ENCODE results near the gene SNAP47. TPM values are rescaled to one million over a fixed set of nuclear protein-coding genes. Genes with fewer than 3 reads are reported as not detected.
"Not testable (repeated sequence)": the region's sequence is repeated elsewhere in the genome, so short reads cannot be mapped to it uniquely, and the experiment has no call there.

The SNAP47 gene
- polyA plus RNA-seq, 1 donor from 2014 or later, result 56.0 TPM

DNA sequence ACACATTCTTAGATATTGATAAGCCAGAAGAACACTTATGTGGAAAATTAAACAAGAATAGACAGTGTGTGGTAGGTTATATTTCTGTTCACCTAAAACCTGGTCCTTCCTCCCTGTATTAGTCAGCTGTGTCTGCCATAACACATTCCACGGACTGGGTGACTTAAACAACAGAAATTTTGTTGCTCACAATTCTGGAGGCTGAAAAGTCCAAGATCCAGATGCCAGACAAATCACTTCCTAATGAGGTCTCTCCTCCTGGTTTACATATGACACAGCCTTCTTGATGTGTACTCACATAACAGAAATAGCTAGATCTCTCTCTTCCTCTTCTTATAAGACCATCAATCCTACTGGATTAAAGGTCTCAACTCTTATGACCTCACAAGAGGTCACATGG, 25.8 kb upstream of the SNAP47 start:
- Histone ChIP-seq H3K4me3 (ENCODE audit: low read length) (no peak overlapping the region), H3K9me2 (ENCODE audit: insufficient read depth, low read length) (no peaks in the 10 kb centered on the region)

DNA sequence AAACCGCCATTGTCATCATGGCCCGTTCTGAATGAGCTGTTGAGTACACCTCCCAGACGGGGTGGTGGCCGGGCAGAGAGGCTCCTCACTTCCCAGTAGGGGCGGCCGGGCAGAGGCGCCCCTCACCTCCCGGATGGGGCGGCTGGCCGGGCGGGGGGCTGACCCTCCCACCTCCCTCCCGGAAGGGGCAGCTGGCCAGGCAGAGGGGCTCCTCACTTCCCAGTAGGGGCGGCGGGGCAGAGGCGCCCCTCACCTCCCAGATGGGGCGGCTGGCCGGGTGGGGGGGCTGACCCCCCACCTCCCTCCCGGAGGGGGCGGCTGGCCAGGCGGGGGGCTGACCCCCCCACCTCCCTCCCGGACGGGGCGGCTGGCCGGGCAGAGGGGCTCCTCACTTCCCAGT, 24.8 kb upstream of the SNAP47 start:
- H3K27me3 ChIP-seq (ENCODE audit: insufficient read depth, low read depth, low read length); H3K36me3 ChIP-seq (ENCODE audit: insufficient read depth, low read length); H3K4me2 ChIP-seq (ENCODE audit: low read length); H3K9me3 ChIP-seq (ENCODE audit: low read length); H4K20me1 ChIP-seq (ENCODE audit: insufficient read depth); H3K4me3 ChIP-seq (ENCODE audit: low read length); H3K9ac ChIP-seq (ENCODE audit: low read length); H3K9me2 ChIP-seq (ENCODE audit: insufficient read depth, low read length); H3K79me2 ChIP-seq (replicated peaks; ENCODE audit: insufficient read depth, low read length); H2AFZ ChIP-seq (ENCODE audit: low read depth, low read length); H3F3A ChIP-seq (ENCODE audit: insufficient read depth, low read length, poor library complexity, severe bottlenecking); H3K27ac ChIP-seq (ENCODE audit: low read length): not testable (repeated sequence)

More for the DNA sequence above, 25.8 kb upstream of the SNAP47 start:
- no peak overlapping the region for H2AFZ ChIP-seq (ENCODE audit: low read depth, low read length)
- no peak overlapping the region for H3K27ac ChIP-seq (ENCODE audit: low read length)
- no peak for TF ChIP-seq MXI1 (conservative IDR thresholded peaks at IDR 0.05; ENCODE audit: poor library complexity, severe bottlenecking)
- no peak for TF ChIP-seq EZH2 (IDR thresholded peaks at IDR 0.05; ENCODE audit: borderline replicate concordance, insufficient read depth, low read length, poor library complexity, severe bottlenecking)
- no peak for TF ChIP-seq RAD21 (conservative IDR thresholded peaks at IDR 0.05)
- no peak for TF ChIP-seq SMC3 (conservative IDR thresholded peaks at IDR 0.05; ENCODE audit: poor library complexity)
- TF ChIP-seq TAF1 (IDR thresholded peaks at IDR 0.05; ENCODE audit: low read depth), result no peak
- TF ChIP-seq, protein P1, sequence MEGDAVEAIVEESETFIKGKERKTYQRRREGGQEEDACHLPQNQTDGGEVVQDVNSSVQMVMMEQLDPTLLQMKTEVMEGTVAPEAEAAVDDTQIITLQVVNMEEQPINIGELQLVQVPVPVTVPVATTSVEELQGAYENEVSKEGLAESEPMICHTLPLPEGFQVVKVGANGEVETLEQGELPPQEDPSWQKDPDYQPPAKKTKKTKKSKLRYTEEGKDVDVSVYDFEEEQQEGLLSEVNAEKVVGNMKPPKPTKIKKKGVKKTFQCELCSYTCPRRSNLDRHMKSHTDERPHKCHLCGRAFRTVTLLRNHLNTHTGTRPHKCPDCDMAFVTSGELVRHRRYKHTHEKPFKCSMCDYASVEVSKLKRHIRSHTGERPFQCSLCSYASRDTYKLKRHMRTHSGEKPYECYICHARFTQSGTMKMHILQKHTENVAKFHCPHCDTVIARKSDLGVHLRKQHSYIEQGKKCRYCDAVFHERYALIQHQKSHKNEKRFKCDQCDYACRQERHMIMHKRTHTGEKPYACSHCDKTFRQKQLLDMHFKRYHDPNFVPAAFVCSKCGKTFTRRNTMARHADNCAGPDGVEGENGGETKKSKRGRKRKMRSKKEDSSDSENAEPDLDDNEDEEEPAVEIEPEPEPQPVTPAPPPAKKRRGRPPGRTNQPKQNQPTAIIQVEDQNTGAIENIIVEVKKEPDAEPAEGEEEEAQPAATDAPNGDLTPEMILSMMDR (IDR thresholded peaks at IDR 0.05; ENCODE audit: poor library complexity, severe bottlenecking), result no peak
- no peak for TF ChIP-seq EP300 (conservative IDR thresholded peaks at IDR 0.05; ENCODE audit: poor library complexity, severe bottlenecking)
- TF ChIP-seq POLR2AphosphoS5 (IDR thresholded peaks at IDR 0.05), result no peak
- TF ChIP-seq, protein P2, sequence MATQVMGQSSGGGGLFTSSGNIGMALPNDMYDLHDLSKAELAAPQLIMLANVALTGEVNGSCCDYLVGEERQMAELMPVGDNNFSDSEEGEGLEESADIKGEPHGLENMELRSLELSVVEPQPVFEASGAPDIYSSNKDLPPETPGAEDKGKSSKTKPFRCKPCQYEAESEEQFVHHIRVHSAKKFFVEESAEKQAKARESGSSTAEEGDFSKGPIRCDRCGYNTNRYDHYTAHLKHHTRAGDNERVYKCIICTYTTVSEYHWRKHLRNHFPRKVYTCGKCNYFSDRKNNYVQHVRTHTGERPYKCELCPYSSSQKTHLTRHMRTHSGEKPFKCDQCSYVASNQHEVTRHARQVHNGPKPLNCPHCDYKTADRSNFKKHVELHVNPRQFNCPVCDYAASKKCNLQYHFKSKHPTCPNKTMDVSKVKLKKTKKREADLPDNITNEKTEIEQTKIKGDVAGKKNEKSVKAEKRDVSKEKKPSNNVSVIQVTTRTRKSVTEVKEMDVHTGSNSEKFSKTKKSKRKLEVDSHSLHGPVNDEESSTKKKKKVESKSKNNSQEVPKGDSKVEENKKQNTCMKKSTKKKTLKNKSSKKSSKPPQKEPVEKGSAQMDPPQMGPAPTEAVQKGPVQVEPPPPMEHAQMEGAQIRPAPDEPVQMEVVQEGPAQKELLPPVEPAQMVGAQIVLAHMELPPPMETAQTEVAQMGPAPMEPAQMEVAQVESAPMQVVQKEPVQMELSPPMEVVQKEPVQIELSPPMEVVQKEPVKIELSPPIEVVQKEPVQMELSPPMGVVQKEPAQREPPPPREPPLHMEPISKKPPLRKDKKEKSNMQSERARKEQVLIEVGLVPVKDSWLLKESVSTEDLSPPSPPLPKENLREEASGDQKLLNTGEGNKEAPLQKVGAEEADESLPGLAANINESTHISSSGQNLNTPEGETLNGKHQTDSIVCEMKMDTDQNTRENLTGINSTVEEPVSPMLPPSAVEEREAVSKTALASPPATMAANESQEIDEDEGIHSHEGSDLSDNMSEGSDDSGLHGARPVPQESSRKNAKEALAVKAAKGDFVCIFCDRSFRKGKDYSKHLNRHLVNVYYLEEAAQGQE (IDR thresholded peaks at IDR 0.05; ENCODE audit: borderline replicate concordance), result no peak
- H3K36me3 ChIP-seq (ENCODE audit: insufficient read depth, low read length), result no peaks in the 10 kb centered on the region
- no peaks in the 10 kb centered on the region for H3K27me3 ChIP-seq (ENCODE audit: insufficient read depth, low read depth, low read length)
- no peaks in the 10 kb centered on the region for H4K20me1 ChIP-seq (ENCODE audit: insufficient read depth)
- peaks cover 3% of the 10 kb centered on the region for H3K9me3 ChIP-seq (ENCODE audit: low read length)
- no peak overlapping the region for H3K4me2 ChIP-seq (ENCODE audit: low read length)
- no peak overlapping the region for H3K9ac ChIP-seq (ENCODE audit: low read length)
- H3F3A ChIP-seq (ENCODE audit: insufficient read depth, low read length, poor library complexity, severe bottlenecking), result no peaks in the 10 kb centered on the region
- no peaks in the 10 kb centered on the region for H3K79me2 ChIP-seq (replicated peaks; ENCODE audit: insufficient read depth, low read length)

DNA sequence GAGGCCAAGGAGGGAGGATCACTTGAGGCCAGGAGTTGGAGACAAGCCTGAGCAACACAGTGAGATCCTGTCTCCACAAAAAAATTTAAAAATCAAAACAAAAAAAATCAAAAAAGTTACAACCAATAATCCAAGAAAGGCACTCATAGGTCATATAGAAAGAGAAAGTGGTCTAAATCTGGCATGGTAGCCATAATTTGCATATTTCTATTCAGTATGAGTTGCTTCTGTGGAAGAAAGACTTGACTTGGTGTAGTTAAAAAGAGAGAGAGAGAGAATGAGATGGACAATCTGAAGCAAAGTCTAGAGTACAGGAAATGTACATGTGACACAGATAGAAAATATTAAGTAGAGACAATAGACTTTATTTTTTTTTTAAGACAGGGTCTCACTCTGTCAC, 22.6 kb upstream of the SNAP47 start:
- Histone ChIP-seq H3K9ac (ENCODE audit: low read length) (no peak overlapping the region), H3K9me2 (ENCODE audit: insufficient read depth, low read length) (no peaks in the 10 kb centered on the region), H3K79me2 (replicated peaks; ENCODE audit: insufficient read depth, low read length) (no peaks in the 10 kb centered on the region), H4K20me1 (ENCODE audit: insufficient read depth) (no peaks in the 10 kb centered on the region), H2AFZ (ENCODE audit: low read depth, low read length) (no peak overlapping the region), H3K27me3 (ENCODE audit: insufficient read depth, low read depth, low read length) (no peaks in the 10 kb centered on the region), H3K36me3 (ENCODE audit: insufficient read depth, low read length) (no peaks in the 10 kb centered on the region), H3K4me3 (ENCODE audit: low read length) (no peak overlapping the region), H3K27ac (ENCODE audit: low read length) (no peak overlapping the region), H3F3A (ENCODE audit: insufficient read depth, low read length, poor library complexity, severe bottlenecking) (no peaks in the 10 kb centered on the region), H3K4me2 (ENCODE audit: low read length) (no peak overlapping the region), H3K9me3 (ENCODE audit: low read length) (no peaks in the 10 kb centered on the region)
- TF ChIP-seq SMC3 (conservative IDR thresholded peaks at IDR 0.05; ENCODE audit: poor library complexity) (no peak), POLR2AphosphoS5 (IDR thresholded peaks at IDR 0.05) (no peak), EP300 (conservative IDR thresholded peaks at IDR 0.05; ENCODE audit: poor library complexity, severe bottlenecking) (no peak), MXI1 (conservative IDR thresholded peaks at IDR 0.05; ENCODE audit: poor library complexity, severe bottlenecking) (no peak), EZH2 (IDR thresholded peaks at IDR 0.05; ENCODE audit: borderline replicate concordance, insufficient read depth, low read length, poor library complexity, severe bottlenecking) (no peak), RAD21 (conservative IDR thresholded peaks at IDR 0.05) (no peak), TAF1 (IDR thresholded peaks at IDR 0.05; ENCODE audit: low read depth) (no peak)
- TF ChIP-seq, protein P1 (IDR thresholded peaks at IDR 0.05; ENCODE audit: poor library complexity, severe bottlenecking), result no peak
- TF ChIP-seq, protein P2 (IDR thresholded peaks at IDR 0.05; ENCODE audit: borderline replicate concordance), result no peak
